ENCODE data around the gene EDEM1. TPM values are rescaled to one million over a fixed set of nuclear protein-coding genes. Genes with fewer than 3 reads are reported as not detected.

EDEM1 gene
- total RNA-seq, 4 donors from 2014 or later = 17.1 to 58.4 (median 37.7) TPM

GRCh38 chr3:5218815-5219214, 31.3 kb downstream of the EDEM1 start:
- intact Hi-C loops (cut with DNase I; ENCODE audit: low total_unique reads) = no loop called here

GRCh38 chr3:5219216-5219615, 31.7 kb downstream of the EDEM1 start:
- Histone ChIP-seq H3K9me3 (no peaks in the 10 kb centered on the region), H3K27ac (no peak overlapping the region), H3K27me3 (no peaks in the 10 kb centered on the region), H3K36me3 (no peaks in the 10 kb centered on the region), H3K4me1 (peaks cover 0 to 5% of the 10 kb centered on the region in 2 donors), H3K4me3 (no peak overlapping the region)
- no peak for DNase-seq
- intact Hi-C loops (cut with DNase I; ENCODE audit: low total_unique reads) = no loop called here
- TF ChIP-seq CTCF (IDR thresholded peaks at IDR 0.05) = no peak
- no peak for TF ChIP-seq POLR2A (IDR thresholded peaks at IDR 0.05)

More at GRCh38 chr3:5218815-5219214, 31.3 kb downstream of the EDEM1 start:
- no peak overlapping the region for H3K4me3 ChIP-seq
- H3K27ac ChIP-seq = peak overlapping the region in 1 of 2 donors; percentile 25
- no peaks in the 10 kb centered on the region for H3K27me3 ChIP-seq
- H3K9me3 ChIP-seq = no peaks in the 10 kb centered on the region
- DNase-seq = no peak
- no peaks in the 10 kb centered on the region for H3K36me3 ChIP-seq
- TF ChIP-seq CTCF (IDR thresholded peaks at IDR 0.05) = no peak
- TF ChIP-seq POLR2A (IDR thresholded peaks at IDR 0.05) = no peak
- peaks cover 0 to 5% of the 10 kb centered on the region in 2 donors for H3K4me1 ChIP-seq

GRCh38 chr3:5220193-5220592, 32.7 kb downstream of the EDEM1 start:
- no peaks in the 10 kb centered on the region for H3K36me3 ChIP-seq
- no peak overlapping the region for H3K4me3 ChIP-seq
- H3K4me1 ChIP-seq = peaks cover 0 to 5% of the 10 kb centered on the region in 2 donors
- no peak for DNase-seq
- TF ChIP-seq CTCF (IDR thresholded peaks at IDR 0.05) (no peak), POLR2A (IDR thresholded peaks at IDR 0.05) (no peak)
- no peak overlapping the region for H3K27ac ChIP-seq
- intact Hi-C loops (cut with DNase I; ENCODE audit: low total_unique reads) = no loop called here
- H3K27me3 ChIP-seq = no peaks in the 10 kb centered on the region
- H3K9me3 ChIP-seq = no peaks in the 10 kb centered on the region

GRCh38 chr3:5220667-5221431, 33.3 kb downstream of the EDEM1 start:
- Histone ChIP-seq H3K36me3 (no peaks in the 10 kb centered on the region), H3K27me3 (no peaks in the 10 kb centered on the region), H3K9me3 (no peaks in the 10 kb centered on the region), H3K4me1 (peaks cover 0 to 5% of the 10 kb centered on the region in 2 donors), H3K4me3 (no peak overlapping the region), H3K27ac (no peak overlapping the region)
- intact Hi-C loops (cut with DNase I; ENCODE audit: low total_unique reads) = no loop called here
- TF ChIP-seq POLR2A (IDR thresholded peaks at IDR 0.05) = no peak
- TF ChIP-seq CTCF (IDR thresholded peaks at IDR 0.05) = no peak
- DNase-seq = no peak

- Histone ChIP-seq H3K27me3 (no peaks in the 10 kb centered on the region), H3K27ac (no peak overlapping the region), H3K36me3 (no peaks in the 10 kb centered on the region), H3K4me3 (no peak overlapping the region), H3K9me3 (no peaks in the 10 kb centered on the region), H3K4me1 (peaks cover 0 to 5% of the 10 kb centered on the region in 2 donors)
- intact Hi-C loops (cut with DNase I; ENCODE audit: low total_unique reads) = no loop called here
- no peak for DNase-seq
- TF ChIP-seq CTCF (IDR thresholded peaks at IDR 0.05) (no peak), POLR2A (IDR thresholded peaks at IDR 0.05) (no peak)
These were observed 34.2 kb downstream of the EDEM1 start for GRCh38 chr3:5221701-5222100.

All from uterus (tissue), 4 donors.